ENCODE results near the gene ZFYVE26. TPM values are rescaled to one million over a fixed set of nuclear protein-coding genes. Genes with fewer than 3 reads are reported as not detected.

The ZFYVE26 gene
- total and polyA plus RNA-seq, 7 experiments from 2014 or later, result 3.2 to 38.9 (median 25.8) TPM

DNA sequence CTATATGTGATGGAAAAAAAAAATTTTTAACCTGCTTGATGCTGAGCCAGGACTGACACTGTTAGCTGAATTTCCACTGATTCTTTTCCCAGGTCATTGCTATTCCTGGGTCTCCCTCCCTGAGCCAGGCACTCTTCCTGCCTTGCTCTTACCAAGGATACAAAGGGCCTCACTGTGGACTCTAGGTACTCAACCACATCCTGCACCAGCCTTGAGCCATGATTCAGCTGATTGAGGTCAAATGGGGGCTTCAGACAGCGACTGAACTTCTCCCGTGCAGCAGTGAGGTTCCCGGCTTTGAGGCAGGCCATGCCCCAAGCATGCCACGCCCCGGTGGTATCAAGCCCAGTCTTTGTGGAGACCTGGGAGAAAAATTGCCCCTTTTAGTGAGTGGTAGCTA lies 54.3 kb downstream of the ZFYVE26 start:
- Mint-ChIP-seq H3K9me3 (no peaks in the 10 kb centered on the region), H3K4me3 (no peak overlapping the region), H3K36me3 (peaks cover 4 to 68% (median 28%) of the 10 kb centered on the region in 5 donors), H3K27ac (no peak overlapping the region), H3K4me1 (peaks cover 0 to 6% (median 0%) of the 10 kb centered on the region in 7 donors), H3K27me3 (no peaks in the 10 kb centered on the region)
- ChIA-PET CTCF (no interaction called here), POLR2A (no interaction called here)
- no peaks in the 10 kb centered on the region for H3K9me3 ChIP-seq (ENCODE audit: control insufficient read depth in 2 of 3, low read length in 3 of 3)
- DNase-seq (no peak), ATAC-seq (no peak)
- H3K4me3 ChIP-seq (ENCODE audit: low read length), result no peak overlapping the region
- H3K4me1 ChIP-seq (ENCODE audit: control insufficient read depth in 2 of 2, insufficient read depth in 2 of 2, low read length in 2 of 2), result no peaks in the 10 kb centered on the region
- H3K27ac ChIP-seq (ENCODE audit: low read depth, low read length), result no peak overlapping the region
- peaks cover 6 to 72% (median 12%) of the 10 kb centered on the region in 3 experiments for H3K36me3 ChIP-seq (ENCODE audit: control insufficient read depth in 2 of 3, insufficient read depth in 3 of 3, low read length in 3 of 3)
- intact Hi-C loops (cut with micrococcal nuclease), result no loop called here
- no peaks in the 10 kb centered on the region for H3K27me3 ChIP-seq (ENCODE audit: control insufficient read depth in 2 of 2, insufficient read depth in 2 of 2, low read length in 2 of 2)

DNA sequence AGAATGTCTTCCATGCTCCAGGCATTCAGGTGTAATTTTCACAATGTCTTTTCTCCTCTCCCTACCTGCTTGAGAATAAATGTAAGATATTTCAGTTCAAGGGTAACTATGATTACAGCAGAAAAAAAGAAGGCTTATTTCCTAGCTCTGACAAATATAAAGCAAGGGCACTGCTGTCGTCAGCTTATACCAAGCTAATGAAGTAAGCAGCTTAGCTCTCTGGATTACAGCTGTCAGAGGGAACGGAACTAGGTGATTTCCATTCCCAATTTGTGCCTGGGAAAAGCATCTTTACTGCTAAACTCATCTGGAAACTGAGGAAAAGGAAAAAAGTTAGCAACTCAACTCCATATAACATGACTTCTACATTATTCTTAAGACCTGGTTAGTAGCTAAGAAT lies 56.5 kb downstream of the ZFYVE26 start:
- Mint-ChIP-seq H3K36me3 (peaks cover 10 to 72% (median 36%) of the 10 kb centered on the region in 5 donors), H3K4me1 (peaks cover 0 to 8% (median 0%) of the 10 kb centered on the region in 7 donors), H3K9me3 (no peaks in the 10 kb centered on the region), H3K27me3 (no peaks in the 10 kb centered on the region), H3K27ac (no peak overlapping the region), H3K4me3 (no peak overlapping the region)
- POLR2A ChIA-PET, result no interaction called here
- DNase-seq, result no peak
- peaks cover 3 to 55% (median 6%) of the 10 kb centered on the region in 3 experiments for H3K36me3 ChIP-seq (ENCODE audit: control insufficient read depth in 2 of 3, insufficient read depth in 3 of 3, low read length in 3 of 3)
- CTCF ChIA-PET, result no interaction called here
- no peak overlapping the region for H3K27ac ChIP-seq (ENCODE audit: low read depth, low read length)
- no peak for ATAC-seq
- intact Hi-C loops (cut with micrococcal nuclease), result no loop called here
- H3K4me3 ChIP-seq (ENCODE audit: low read length), result no peak overlapping the region
- H3K9me3 ChIP-seq (ENCODE audit: control insufficient read depth in 2 of 3, low read length in 3 of 3), result no peaks in the 10 kb centered on the region
- no peaks in the 10 kb centered on the region for H3K27me3 ChIP-seq (ENCODE audit: control insufficient read depth in 2 of 2, insufficient read depth in 2 of 2, low read length in 2 of 2)
- H3K4me1 ChIP-seq (ENCODE audit: control insufficient read depth in 2 of 2, insufficient read depth in 2 of 2, low read length in 2 of 2), result no peaks in the 10 kb centered on the region

DNA sequence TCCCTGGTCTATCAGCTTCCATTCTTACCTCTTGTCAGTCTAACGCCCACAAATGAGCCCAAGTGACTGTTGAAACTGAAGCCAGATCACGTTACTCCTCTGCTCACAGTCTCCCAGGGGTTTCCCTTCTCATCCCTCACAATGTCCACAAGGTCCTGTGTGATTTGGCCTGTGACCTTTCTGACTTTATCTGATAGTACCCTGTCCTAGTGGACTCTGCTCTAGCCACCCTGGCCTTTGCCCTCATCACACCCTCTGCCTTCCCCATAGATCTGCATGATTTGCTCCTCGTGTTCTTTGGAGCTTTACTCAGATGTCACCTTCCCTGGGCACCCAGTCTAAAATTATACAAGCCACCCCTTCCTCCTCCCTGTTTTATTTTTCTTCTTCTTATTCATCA lies 59.2 kb downstream of the ZFYVE26 start:
- Histone ChIP-seq H3K27ac (ENCODE audit: low read depth, low read length) (no peak overlapping the region), H3K9me3 (ENCODE audit: control insufficient read depth in 2 of 3, low read length in 3 of 3) (no peaks in the 10 kb centered on the region), H3K36me3 (ENCODE audit: control insufficient read depth in 2 of 3, insufficient read depth in 3 of 3, low read length in 3 of 3) (peaks cover 9 to 60% (median 15%) of the 10 kb centered on the region in 3 experiments), H3K27me3 (ENCODE audit: control insufficient read depth in 2 of 2, insufficient read depth in 2 of 2, low read length in 2 of 2) (no peaks in the 10 kb centered on the region), H3K4me3 (ENCODE audit: low read length) (no peak overlapping the region), H3K4me1 (ENCODE audit: control insufficient read depth in 2 of 2, insufficient read depth in 2 of 2, low read length in 2 of 2) (no peaks in the 10 kb centered on the region)
- no peak for DNase-seq
- ChIA-PET POLR2A (no interaction called here), CTCF (no interaction called here)
- no peak for ATAC-seq
- H3K4me1 Mint-ChIP-seq, result peaks cover 0 to 8% (median 0%) of the 10 kb centered on the region in 7 donors
- no peaks in the 10 kb centered on the region for H3K9me3 Mint-ChIP-seq
- no peaks in the 10 kb centered on the region for H3K27me3 Mint-ChIP-seq
- intact Hi-C loops (cut with micrococcal nuclease), result no loop called here
- peak overlapping the region in 1 of 9 donors; percentile 29 for H3K27ac Mint-ChIP-seq
- peaks cover 11 to 81% (median 52%) of the 10 kb centered on the region in 5 donors for H3K36me3 Mint-ChIP-seq
- no peak overlapping the region for H3K4me3 Mint-ChIP-seq

DNA sequence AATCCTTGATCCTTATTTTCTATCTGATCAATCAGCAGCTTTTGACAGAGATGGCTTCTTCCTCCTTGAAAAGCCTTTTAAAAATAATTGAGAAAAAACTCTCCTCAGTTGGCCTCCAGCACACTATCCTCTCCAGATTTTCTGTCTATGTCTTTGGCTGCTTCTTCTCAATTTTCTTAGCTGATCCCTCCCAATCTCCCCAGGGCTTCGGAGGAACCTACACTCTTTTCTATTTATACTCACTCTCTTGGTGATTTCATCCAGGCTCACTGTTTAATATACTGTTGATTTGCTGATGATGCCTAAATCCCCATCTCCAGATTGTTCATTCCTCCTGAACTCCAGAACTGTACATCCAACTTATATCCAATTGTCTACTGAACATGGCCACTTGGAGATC lies 59.9 kb downstream of the ZFYVE26 start:
- intact Hi-C loops (cut with micrococcal nuclease), result no loop called here
- Histone ChIP-seq H3K9me3 (ENCODE audit: control insufficient read depth in 2 of 3, low read length in 3 of 3) (no peaks in the 10 kb centered on the region), H3K4me1 (ENCODE audit: control insufficient read depth in 2 of 2, insufficient read depth in 2 of 2, low read length in 2 of 2) (no peaks in the 10 kb centered on the region), H3K27me3 (ENCODE audit: control insufficient read depth in 2 of 2, insufficient read depth in 2 of 2, low read length in 2 of 2) (no peaks in the 10 kb centered on the region), H3K27ac (ENCODE audit: low read depth, low read length) (no peak overlapping the region), H3K4me3 (ENCODE audit: low read length) (no peak overlapping the region), H3K36me3 (ENCODE audit: control insufficient read depth in 2 of 3, insufficient read depth in 3 of 3, low read length in 3 of 3) (peaks cover 9 to 63% (median 15%) of the 10 kb centered on the region in 3 experiments)
- Mint-ChIP-seq H3K27ac (peak overlapping the region in 1 of 9 donors; percentile 48), H3K27me3 (no peaks in the 10 kb centered on the region), H3K4me3 (no peak overlapping the region), H3K4me1 (peaks cover 0 to 8% (median 0%) of the 10 kb centered on the region in 7 donors), H3K36me3 (peaks cover 9 to 83% (median 56%) of the 10 kb centered on the region in 5 donors), H3K9me3 (no peaks in the 10 kb centered on the region)
- DNase-seq (no peak), ATAC-seq (no peak)
- POLR2A ChIA-PET, result no interaction called here
- CTCF ChIA-PET, result no interaction called here

DNA sequence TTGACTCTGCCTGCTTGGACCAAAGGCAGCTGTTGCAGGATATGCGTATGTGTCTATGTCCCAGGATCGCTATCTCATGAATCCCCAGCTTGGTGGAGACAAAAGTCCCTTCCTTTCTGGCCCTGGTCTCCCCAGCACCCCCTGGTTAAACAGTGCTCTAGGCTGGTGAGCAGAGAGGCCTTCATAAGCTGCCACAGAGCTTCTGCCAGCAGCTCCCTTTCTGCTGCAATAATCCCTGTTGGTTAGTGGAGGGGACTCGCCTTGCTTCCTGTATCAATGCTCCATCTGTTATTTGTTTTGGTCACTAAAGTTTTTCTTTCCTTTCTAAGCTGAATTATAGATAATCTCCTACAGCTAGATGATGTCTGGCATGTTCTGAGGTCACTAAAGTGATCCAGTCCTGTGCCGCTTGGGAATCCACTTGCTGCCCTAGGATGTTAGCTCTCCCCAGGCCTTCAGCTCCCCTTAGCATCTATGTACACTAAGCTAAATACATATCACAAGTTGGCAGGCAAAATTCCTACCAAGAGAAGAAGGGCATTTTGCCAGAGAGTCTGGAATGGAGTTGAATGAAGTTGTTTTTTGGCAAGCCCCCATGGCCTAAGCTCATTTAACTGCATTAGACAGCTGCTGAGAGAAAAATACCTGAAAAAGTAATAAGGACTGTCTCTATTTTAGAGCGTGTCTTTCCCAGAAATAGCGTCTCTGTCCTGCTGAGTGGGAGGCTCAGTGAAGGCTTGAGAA lies 66.9 kb downstream of the ZFYVE26 start:
- Histone ChIP-seq H3K27me3 (ENCODE audit: control insufficient read depth in 2 of 2, insufficient read depth in 2 of 2, low read length in 2 of 2) (no peaks in the 10 kb centered on the region), H3K4me1 (ENCODE audit: control insufficient read depth in 2 of 2, insufficient read depth in 2 of 2, low read length in 2 of 2) (no peaks in the 10 kb centered on the region), H3K27ac (ENCODE audit: low read depth, low read length) (no peak overlapping the region), H3K4me3 (ENCODE audit: low read length) (no peak overlapping the region), H3K36me3 (ENCODE audit: control insufficient read depth in 2 of 3, insufficient read depth in 3 of 3, low read length in 3 of 3) (peaks cover 9 to 76% (median 9%) of the 10 kb centered on the region in 3 experiments), H3K9me3 (ENCODE audit: control insufficient read depth in 2 of 3, low read length in 3 of 3) (no peaks in the 10 kb centered on the region)
- ATAC-seq, result no peak
- ChIA-PET CTCF (no interaction called here), POLR2A (no interaction called here)
- Mint-ChIP-seq H3K27me3 (no peaks in the 10 kb centered on the region), H3K9me3 (peaks cover 0 to 1% (median 0%) of the 10 kb centered on the region in 11 donors), H3K4me3 (no peak overlapping the region), H3K27ac (no peak overlapping the region), H3K36me3 (peaks cover 27 to 82% (median 56%) of the 10 kb centered on the region in 5 donors), H3K4me1 (peaks cover 0 to 6% (median 0%) of the 10 kb centered on the region in 7 donors)
- intact Hi-C loops (cut with micrococcal nuclease), result no loop called here
- no peak for DNase-seq

DNA sequence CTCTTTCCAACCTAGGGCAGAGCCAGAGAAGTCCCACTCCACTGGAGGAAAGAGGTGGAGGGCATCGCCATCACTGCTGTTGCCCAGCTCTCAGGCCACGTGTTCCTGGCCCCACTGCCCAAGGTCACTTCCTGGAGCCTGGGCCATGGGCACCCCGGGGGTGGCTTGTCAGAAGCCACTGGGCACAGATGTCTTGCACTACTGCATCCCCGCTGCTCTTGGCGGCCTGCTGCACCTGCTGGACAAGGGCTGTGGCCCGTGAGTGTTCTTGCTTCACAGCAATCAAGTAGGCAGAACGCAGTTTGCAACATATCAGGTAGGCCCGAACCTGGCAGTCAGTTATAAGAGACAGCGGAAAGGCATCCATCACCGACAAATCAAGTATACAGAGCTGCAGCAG lies 68.1 kb downstream of the ZFYVE26 start:
- H3K36me3 Mint-ChIP-seq, result peaks cover 17 to 71% (median 45%) of the 10 kb centered on the region in 5 donors
- H3K4me3 ChIP-seq (ENCODE audit: low read length), result no peak overlapping the region

DNA sequence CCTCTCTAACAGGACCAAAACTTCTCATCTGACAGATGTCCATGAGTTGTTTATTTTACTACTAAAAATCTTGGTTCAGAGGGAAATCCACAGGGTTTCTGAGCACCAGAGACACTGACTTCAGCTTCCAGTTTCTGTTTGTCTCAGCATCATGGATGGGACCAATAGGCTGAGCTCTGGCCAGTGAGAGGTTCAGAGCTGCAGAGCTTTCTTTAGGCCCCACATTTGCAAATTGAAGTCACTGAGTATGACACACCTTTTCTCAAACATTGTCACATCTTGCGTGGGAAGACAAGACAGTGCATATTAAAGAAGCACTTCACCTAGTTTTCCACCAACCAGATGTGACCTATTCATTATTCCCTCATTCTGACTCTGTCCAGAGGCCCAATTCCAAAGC lies 69.5 kb downstream of the ZFYVE26 start:
- no peak overlapping the region for H3K4me3 ChIP-seq (ENCODE audit: low read length)
- no peaks in the 10 kb centered on the region for H3K27me3 ChIP-seq (ENCODE audit: control insufficient read depth in 2 of 2, insufficient read depth in 2 of 2, low read length in 2 of 2)
- ChIA-PET CTCF (no interaction called here), POLR2A (no interaction called here)
- H3K27ac ChIP-seq (ENCODE audit: low read depth, low read length), result no peak overlapping the region
- Mint-ChIP-seq H3K27ac (no peak overlapping the region), H3K27me3 (peaks cover 0 to 2% (median 0%) of the 10 kb centered on the region in 5 donors), H3K4me3 (no peak overlapping the region), H3K9me3 (peaks cover 0 to 4% (median 0%) of the 10 kb centered on the region in 11 donors), H3K4me1 (peaks cover 0 to 6% (median 0%) of the 10 kb centered on the region in 7 donors), H3K36me3 (peaks cover 10 to 58% (median 36%) of the 10 kb centered on the region in 5 donors)
- H3K4me1 ChIP-seq (ENCODE audit: control insufficient read depth in 2 of 2, insufficient read depth in 2 of 2, low read length in 2 of 2), result no peaks in the 10 kb centered on the region
- DNase-seq (no peak), ATAC-seq (no peak)
- intact Hi-C loops (cut with micrococcal nuclease), result no loop called here
- no peaks in the 10 kb centered on the region for H3K9me3 ChIP-seq (ENCODE audit: control insufficient read depth in 2 of 3, low read length in 3 of 3)
- H3K36me3 ChIP-seq (ENCODE audit: control insufficient read depth in 2 of 3, insufficient read depth in 3 of 3, low read length in 3 of 3), result peaks cover 0 to 50% (median 0%) of the 10 kb centered on the region in 3 experiments

More for the DNA sequence above, 68.1 kb downstream of the ZFYVE26 start:
- H3K4me1 ChIP-seq (ENCODE audit: control insufficient read depth in 2 of 2, insufficient read depth in 2 of 2, low read length in 2 of 2), result no peaks in the 10 kb centered on the region
- H3K27me3 Mint-ChIP-seq, result no peaks in the 10 kb centered on the region
- no peaks in the 10 kb centered on the region for H3K9me3 ChIP-seq (ENCODE audit: control insufficient read depth in 2 of 3, low read length in 3 of 3)
- intact Hi-C loops (cut with micrococcal nuclease), result no loop called here
- no peaks in the 10 kb centered on the region for H3K27me3 ChIP-seq (ENCODE audit: control insufficient read depth in 2 of 2, insufficient read depth in 2 of 2, low read length in 2 of 2)
- DNase-seq (no peak), ATAC-seq (no peak)
- no peak overlapping the region for H3K27ac Mint-ChIP-seq
- CTCF ChIA-PET, result no interaction called here
- H3K27ac ChIP-seq (ENCODE audit: low read depth, low read length), result no peak overlapping the region
- H3K36me3 ChIP-seq (ENCODE audit: control insufficient read depth in 2 of 3, insufficient read depth in 3 of 3, low read length in 3 of 3), result peaks cover under 1 to 64% (median 8%) of the 10 kb centered on the region in 3 experiments
- POLR2A ChIA-PET, result no interaction called here
- H3K4me1 Mint-ChIP-seq, result peaks cover 0 to 6% (median 0%) of the 10 kb centered on the region in 7 donors
- peaks cover 0 to 4% (median 0%) of the 10 kb centered on the region in 11 donors for H3K9me3 Mint-ChIP-seq
- no peak overlapping the region for H3K4me3 Mint-ChIP-seq
